Ovary (tissue), 9 donors: ENCODE data around the gene RHD. TPM values are rescaled to one million over a fixed set of nuclear protein-coding genes. Genes with fewer than 3 reads are reported as not detected.

Experiments used
- DNase-seq, 5 donors: peaks; one replicate each; pipeline ENCODE4 v3.0.0-alpha.2; 2019 to 2020
- H3K27ac ChIP-seq, 2 donors: fragments of 200-600 bp; one replicate each; pipeline versions ENCODE4 v1.5.1 to v1.8.0; 2019 to 2022
- H3K27me3 ChIP-seq: fragments of 200-600 bp; one replicate; pipeline ENCODE4 v1.8.0; 2022
- H3K36me3 ChIP-seq: fragments of 200-600 bp; sonication (generic); one replicate; pipeline ENCODE4 v1.5.1; 2019
- H3K4me1 ChIP-seq: one replicate; pipeline ENCODE4 v1.8.1; 2013; ENCODE audit warnings: mild to moderate bottlenecking, moderate library complexity; ENCODE audit not compliant: insufficient read depth
- H3K4me3 ChIP-seq: fragments of 200-600 bp; sonication (generic); one replicate; pipeline ENCODE4 v1.5.1; 2017
- H3K9me3 ChIP-seq, 2 donors: fragments of 200-600 bp in 1 of 2; sonication (generic) in 1 of 2; one replicate each; pipeline versions ENCODE4 v1.5.1 to v1.8.1; 2013 to 2019; ENCODE audit warnings: mild to moderate bottlenecking in 1 of 2, moderate library complexity in 1 of 2
- EP300 ChIP-seq: sonication (generic); formaldehyde crosslinking; IDR thresholded peaks from one replicate; pipeline ENCODE4 v1.6.1; 2017; ENCODE audit warnings: antibody characterized with exemption
- POLR2A ChIP-seq: fragments of 450-650 bp; IDR thresholded peaks from one replicate; pipeline ENCODE4 v1.6.1; 2017; ENCODE audit warnings: antibody characterized with exemption, mild to moderate bottlenecking, moderate library complexity
- WGBS, 3 donors: extraction: QIAGEN DNeasy Blood & Tissue Kit in 1 of 3; methylation state at CpG; one replicate each; pipeline versions ENCODE4 v1.1.5 to v1.1.7; 2013 to 2017; 5-methylcytosine and 5-hydroxymethylcytosine counted together
- intact Hi-C, 4 donors: fragments of 100-400 bp; cut with DNase I; formaldehyde crosslinking; loops; one replicate each; pipeline versions ENCODE4 v1.11.0 to v1.15.1; 2022 to 2023
- polyA plus RNA-seq, 2 donors: library from polyadenylated mRNA; stranded (reverse); fragments of 200-250 nt in 1 of 2; fragments of 350-450 nt in 1 of 2; fragmentation: Illumina TruSeq in 1 of 2; extraction: RNeasy Lipid Tissue Mini Kit (QIAGEN cat#74804) in 1 of 2; gene quantifications; one replicate each; pipeline ENCODE4 v1.2.3, GENCODE V29; 2013 to 2014
- total RNA-seq, 7 donors: library from RNA; depleted of rRNA in 2 of 7; stranded (reverse); fragments of >200 nt in 2 of 7; fragmentation: NEBNext Ultra II Directional in 3 of 7; extraction: Animal tissue kit (Norgen Biotek cat#: 25700) in 3 of 7; gene quantifications; one replicate each; pipeline versions ENCODE4 v1.1.0 to v1.2.4, GENCODE V29; 2016 to 2023
- TF ChIP-seq, protein P1 (sequence below), 3 donors: fragments of 450-650 bp in 2 of 3; fragments of 200-600 bp in 1 of 3; IDR thresholded peaks; one replicate each; pipeline versions ENCODE4 v1.5.1 to v1.8.0; 2016 to 2022; ENCODE audit warnings: antibody characterized with exemption in 3 of 3, mild to moderate bottlenecking in 1 of 3
- donor health status: DM: no; HTN: no; CAD: no; lungs with moderate emphysema.
- donor health status: DM: no; HTN: no; CAD: no.
- donor health status: Bipolar disorder and iron deficiency.
- donor health status: DM: yes; HTN: yes; CAD: no.
- donor health status: DM: no; HTN: no; CAD: no.
- donor health status: DM: yes; HTN: yes; CAD: no.

Gene RHD
- total and polyA plus RNA-seq, 9 donors: not detected

DNA sequence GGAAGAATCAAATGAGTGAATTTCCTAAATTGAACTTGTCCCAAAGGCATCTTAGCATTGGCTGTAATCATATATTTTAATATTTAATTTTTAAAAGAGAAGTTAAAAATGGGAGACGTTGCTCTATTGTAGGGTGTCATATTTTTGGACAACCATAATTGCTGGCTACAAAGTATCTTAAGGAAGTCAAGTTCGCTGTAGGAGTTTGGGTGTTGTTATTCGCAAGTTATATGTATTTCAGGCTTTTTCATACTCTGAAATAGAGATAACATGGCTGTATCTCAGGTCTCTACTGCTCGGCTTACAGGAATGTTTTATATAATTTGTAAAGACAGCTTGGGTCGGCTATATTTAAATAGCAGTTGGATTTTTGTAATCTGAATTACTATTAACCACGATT, 66.7 kb downstream of the RHD start:
- Histone ChIP-seq H3K27me3 (no peaks in the 10 kb centered on the region), H3K36me3 (no peaks in the 10 kb centered on the region), H3K27ac (peak overlapping the region; percentile 3 to 80), H3K4me1 (peaks cover 5% of the 10 kb centered on the region), H3K4me3 (peak overlapping the region; percentile 73), H3K9me3 (no peaks in the 10 kb centered on the region)
- WGBS, 3 donors: 0 to 1% (median 0%) methylated on average over 6 of the region's 6 CpGs
- DNase-seq: no peak
- TF ChIP-seq POLR2A (no peak), EP300 (no peak)
- TF ChIP-seq, protein P1, sequence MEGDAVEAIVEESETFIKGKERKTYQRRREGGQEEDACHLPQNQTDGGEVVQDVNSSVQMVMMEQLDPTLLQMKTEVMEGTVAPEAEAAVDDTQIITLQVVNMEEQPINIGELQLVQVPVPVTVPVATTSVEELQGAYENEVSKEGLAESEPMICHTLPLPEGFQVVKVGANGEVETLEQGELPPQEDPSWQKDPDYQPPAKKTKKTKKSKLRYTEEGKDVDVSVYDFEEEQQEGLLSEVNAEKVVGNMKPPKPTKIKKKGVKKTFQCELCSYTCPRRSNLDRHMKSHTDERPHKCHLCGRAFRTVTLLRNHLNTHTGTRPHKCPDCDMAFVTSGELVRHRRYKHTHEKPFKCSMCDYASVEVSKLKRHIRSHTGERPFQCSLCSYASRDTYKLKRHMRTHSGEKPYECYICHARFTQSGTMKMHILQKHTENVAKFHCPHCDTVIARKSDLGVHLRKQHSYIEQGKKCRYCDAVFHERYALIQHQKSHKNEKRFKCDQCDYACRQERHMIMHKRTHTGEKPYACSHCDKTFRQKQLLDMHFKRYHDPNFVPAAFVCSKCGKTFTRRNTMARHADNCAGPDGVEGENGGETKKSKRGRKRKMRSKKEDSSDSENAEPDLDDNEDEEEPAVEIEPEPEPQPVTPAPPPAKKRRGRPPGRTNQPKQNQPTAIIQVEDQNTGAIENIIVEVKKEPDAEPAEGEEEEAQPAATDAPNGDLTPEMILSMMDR (IDR thresholded peaks at IDR 0.05): no peak
- intact Hi-C loops: no loop called here

DNA sequence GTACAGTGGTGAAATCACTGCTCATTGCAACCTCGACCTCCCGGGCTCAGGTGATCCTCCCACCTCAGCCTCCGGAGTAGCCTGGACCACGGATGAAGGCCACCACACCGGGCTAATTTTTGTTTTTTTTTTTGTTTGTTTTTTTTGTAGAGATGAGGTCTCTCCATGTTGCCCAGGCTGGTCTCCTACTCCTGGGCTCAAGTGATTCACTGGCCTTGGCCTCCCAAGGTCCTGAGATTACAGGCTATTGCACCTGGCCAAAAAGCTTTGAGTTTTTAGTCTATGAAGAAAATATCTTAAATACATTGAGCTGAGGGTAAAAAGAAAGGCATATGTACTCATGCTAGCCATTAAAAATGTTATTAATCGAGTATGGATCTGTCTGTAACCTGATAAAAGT, 69.4 kb downstream of the RHD start:
- intact Hi-C loops: loop anchor here in 1 of 4 donors (10.0 kb wide), 1 partner anchor 87 kb away; no protein-coding TSS in a partner anchor
- TF ChIP-seq POLR2A: no peak
- TF ChIP-seq, protein P1 (IDR thresholded peaks at IDR 0.05): no peak
- TF ChIP-seq EP300: no peak
- Histone ChIP-seq H3K27me3 (no peaks in the 10 kb centered on the region), H3K27ac (no peak overlapping the region), H3K4me1 (peaks cover 5% of the 10 kb centered on the region), H3K4me3 (no peak overlapping the region), H3K36me3 (no peaks in the 10 kb centered on the region), H3K9me3 (no peaks in the 10 kb centered on the region)
- 50 to 63% (median 62%) methylated on average over 6 of the region's 6 CpGs for WGBS, 3 donors
- no peak for DNase-seq

DNA sequence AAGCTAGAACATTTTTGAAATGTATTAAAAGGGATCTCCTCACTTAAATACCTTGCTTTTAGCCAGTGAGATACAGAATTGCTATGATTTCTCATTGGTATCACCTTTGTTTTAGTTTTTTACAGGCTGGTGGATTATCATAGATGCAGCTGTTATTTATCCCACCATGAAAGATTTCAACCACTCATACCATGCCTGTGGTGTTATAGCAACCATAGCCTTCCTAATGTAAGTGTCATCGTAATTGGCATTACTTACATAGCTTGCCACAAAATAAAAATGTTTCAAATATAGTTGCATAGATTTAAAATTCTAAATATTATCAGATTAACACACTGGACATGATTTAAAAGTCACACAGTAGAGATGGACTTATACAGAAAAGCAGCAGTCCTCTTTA, 70.5 kb downstream of the RHD start:
- H3K27me3 ChIP-seq: no peaks in the 10 kb centered on the region
- H3K9me3 ChIP-seq: no peaks in the 10 kb centered on the region
- H3K4me1 ChIP-seq: peaks cover 5% of the 10 kb centered on the region
- DNase-seq: no peak
- no peaks in the 10 kb centered on the region for H3K36me3 ChIP-seq
- no peak overlapping the region for H3K4me3 ChIP-seq
- intact Hi-C loops: loop anchor here in 1 of 4 donors (10.0 kb wide), 1 partner anchor 88 kb away; no protein-coding TSS in a partner anchor
- no peak for TF ChIP-seq EP300
- no peak for TF ChIP-seq POLR2A
- TF ChIP-seq, protein P1 (IDR thresholded peaks at IDR 0.05): no peak
- H3K27ac ChIP-seq: no peak overlapping the region
- 91 to 97% (median 93%) methylated on average over 1 of the region's 1 CpG for WGBS, 3 donors

DNA sequence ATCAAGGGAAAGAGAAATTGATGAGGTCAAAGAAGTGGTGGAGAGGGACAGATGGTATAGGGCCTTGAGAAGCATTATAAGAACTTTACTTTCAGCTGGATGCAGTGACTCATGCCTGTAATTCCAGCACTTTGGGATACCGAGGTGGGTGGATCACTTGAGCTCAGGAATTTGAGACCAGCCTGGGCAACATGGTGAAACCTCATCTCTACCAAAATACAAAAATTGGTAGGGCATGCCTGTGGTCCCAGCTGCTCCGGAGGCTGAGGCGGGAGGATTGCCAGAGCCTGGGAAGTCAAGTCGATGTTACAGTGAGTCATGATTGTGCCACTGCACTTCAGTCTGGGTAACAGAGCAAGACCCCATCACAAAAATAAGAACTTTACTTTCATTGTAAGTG, 71.6 kb downstream of the RHD start:
- Histone ChIP-seq H3K36me3 (no peaks in the 10 kb centered on the region), H3K27ac (no peak overlapping the region), H3K9me3 (no peaks in the 10 kb centered on the region), H3K4me1 (peaks cover 5% of the 10 kb centered on the region), H3K27me3 (no peaks in the 10 kb centered on the region), H3K4me3 (no peak overlapping the region)
- intact Hi-C loops: loop anchor here in 1 of 4 donors (10.0 kb wide), 1 partner anchor 89 kb away; no protein-coding TSS in a partner anchor
- WGBS, 3 donors: 49 to 63% (median 62%) methylated on average over 4 of the region's 4 CpGs
- TF ChIP-seq, protein P1 (IDR thresholded peaks at IDR 0.05): no peak
- TF ChIP-seq POLR2A (no peak), EP300 (no peak)
- no peak for DNase-seq
